GM21717 (cell line): Measurements from ENCODE around the gene RBBP4.
A peak's percentile ranks its signal among the peaks of the same experiment; 100 is the strongest.
"Not testable (repeated sequence)": the region's sequence is repeated elsewhere in the genome, so short reads cannot be mapped to it uniquely, and the experiment has no call there.

Source experiments
- ATAC-seq: cut with Tn5 transposase; IDR thresholded peaks from one replicate; pipeline ENCODE4 v1.9.1; 2021; ENCODE audit warnings: mild to moderate bottlenecking, moderate library complexity; ENCODE audit not compliant: unreplicated experiment

The RBBP4 gene

DNA sequence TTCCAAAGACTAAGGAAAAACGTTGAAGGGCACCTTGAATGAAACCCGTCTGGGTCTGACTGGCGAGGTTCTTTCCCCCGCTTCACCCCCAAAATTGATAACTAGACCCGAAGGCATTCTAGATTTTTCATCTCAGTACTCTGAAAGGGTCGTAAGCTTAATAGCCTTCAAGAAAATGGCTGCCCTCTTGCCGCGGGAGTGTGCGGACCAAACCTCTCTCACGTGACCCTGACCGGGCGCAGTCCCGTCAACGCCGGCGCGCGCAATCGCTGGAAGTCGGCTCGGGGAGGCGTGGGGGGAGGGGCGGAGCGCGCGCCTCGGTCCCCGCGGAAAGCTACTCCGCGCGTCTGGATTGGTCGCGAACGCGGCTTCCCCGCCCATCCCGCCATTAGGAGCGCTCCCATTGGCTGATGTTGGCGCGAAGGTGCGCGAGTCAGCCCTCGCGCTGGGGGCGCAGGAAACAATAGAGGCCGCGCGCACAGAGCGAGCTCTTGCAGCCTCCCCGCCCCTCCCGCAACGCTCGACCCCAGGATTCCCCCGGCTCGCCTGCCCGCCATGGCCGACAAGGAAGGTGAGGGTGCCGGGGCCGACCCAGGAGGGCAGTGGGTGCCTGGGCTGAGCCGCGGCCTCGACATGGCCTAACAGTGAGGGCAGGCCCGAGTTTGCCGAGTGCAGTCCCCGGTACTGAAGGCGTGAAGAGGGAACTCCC, at the start of gene RBBP4:
Gene RBBP4, plus strand, starts transcription at position 457 of the 709 bp plus-strand sequence. Its CDS starts 99 bp downstream, at position 556.
- ATAC-seq, result peak; percentile 75

DNA sequence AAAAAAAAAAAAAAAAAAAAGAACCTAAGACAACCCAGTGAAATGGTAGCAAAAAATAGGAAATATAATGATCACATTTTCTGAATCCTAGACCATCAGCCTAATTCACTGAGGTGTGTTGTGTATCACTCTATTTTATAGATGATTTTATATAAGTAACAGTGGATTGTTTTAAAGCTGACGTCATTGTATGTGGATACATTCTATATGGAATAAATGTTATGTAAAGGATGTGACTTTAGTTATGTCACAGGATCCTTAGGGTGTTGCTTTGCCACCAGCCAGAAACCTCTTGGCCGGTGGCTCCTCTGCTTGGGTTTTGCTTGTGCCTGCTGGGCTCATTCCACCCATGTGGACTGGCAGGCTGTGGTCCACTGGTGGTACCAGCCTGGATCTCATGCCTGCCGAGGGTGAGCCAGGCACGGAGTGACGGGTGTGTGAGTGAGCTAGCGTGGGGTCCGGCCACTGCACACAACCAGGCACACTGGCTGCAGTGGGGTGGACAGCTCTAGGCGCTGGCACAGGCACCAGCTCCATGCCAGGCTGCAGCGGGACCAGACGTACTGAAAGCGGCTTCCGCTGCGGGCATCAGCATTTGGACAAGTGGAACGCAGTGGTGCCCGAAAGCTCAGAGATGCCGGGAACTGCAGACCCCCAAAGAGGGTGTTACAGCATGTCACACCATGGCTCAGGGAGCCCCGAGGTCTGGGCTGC, 45.1 kb upstream of the RBBP4 start:
- ATAC-seq, result no peak

DNA sequence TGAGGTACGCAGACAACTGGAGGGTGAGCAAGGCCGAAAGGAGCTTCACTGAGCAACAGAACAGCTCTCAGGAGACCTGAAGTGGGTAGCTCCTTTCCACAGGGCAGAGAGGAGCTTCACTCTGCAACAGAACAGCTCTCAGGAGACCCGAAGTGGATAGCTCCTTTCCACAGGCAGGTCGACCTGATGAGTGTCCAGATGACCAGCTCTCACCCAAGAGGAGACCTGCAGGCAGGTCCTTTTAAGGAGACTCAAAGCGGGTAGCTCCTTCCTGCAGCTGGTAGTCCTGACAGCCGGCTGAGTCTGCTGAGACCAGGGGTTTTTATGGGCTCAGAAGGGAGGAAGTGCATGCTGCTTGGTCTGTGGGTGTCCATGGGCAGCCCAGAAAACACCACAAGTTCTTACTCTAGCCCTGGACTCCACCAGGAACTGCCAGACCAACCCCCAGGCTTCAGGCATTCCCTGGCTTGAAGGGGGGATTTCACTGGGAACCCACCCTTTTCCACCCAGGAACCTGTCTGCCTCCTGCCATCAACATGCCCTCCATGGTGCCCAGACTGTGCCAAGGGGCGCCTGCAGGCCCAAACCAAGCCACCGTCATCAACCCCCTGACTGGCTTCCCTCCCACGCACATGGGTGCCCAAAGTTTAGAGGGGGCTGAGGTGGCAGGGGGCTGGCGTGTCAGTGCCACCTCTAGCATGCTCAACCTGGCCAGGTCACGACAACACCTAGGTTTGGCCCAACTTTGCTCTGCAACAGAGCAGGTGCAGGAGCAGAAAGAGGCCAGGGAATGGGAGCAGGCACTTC, 44.2 kb upstream of the RBBP4 start:
- no peak for ATAC-seq

DNA sequence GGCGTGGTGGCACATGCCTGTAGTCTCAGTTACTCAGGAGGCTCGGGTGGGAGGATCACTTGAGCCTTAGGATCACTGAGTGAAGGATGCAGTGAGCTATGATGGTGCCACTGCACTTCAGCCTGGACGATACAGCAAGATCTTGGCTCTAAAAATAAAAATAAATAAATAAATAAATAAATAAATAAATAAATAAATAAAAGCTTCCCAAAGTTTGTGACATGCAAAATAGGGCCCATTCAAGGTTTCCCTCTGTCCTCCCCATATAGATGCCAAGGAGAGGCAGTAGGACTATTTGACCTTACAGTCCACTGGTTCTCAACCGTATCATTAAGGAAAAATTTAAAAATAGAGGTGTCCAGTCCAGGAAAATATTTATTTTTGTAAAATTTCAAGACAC, 41.8 kb upstream of the RBBP4 start:
- ATAC-seq, result no peak

DNA sequence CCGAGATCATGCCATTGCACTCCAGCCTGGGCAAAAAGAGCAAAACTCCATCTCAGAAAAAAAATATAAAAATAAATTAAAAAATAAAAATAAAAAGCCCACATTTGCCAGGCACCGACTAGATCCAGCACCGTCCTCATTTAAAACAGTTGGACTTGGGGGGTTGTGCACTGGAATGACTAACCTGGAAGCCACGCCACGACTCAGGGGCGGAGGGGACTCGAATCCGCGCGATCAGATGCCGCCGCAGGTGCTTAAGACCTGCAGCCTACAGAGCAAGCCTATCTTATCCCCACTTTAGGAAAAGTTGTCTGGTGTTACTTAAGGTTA, 39.2 kb upstream of the RBBP4 start:
- no peak for ATAC-seq

DNA sequence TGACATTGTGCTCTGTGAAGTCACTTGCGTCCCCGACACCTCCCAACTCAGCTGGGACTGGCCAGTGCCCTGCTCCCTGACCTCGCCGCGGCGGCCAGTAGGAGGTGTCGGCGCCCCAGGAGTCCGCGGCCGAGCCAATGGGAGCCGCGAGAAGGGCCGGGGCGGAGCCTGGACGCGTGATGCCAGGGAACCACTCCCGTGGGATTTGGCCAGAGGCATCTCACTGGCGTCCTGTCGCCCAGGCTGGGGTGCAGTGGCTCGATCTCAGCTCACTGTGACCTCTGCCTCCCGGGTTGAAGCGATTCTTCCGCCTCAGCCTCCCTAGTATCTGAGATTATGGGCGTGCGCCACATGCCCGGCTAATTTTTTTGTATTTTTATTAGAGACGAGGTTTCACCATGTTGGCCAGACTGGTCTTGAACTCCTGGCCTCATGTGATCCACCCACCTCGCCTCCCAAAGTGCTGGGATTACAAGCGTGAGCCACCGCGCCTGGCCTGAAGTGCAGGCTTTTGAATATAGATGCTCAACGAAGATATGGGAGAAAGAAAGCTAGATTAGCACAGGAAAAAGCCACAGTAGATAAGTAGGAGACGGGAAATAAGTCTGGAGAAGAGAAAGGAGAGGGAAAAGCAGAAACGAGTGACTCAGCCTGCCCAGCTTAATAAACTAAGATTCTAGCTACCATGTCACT, 38.7 kb upstream of the RBBP4 start:
- ATAC-seq, result no peak

DNA sequence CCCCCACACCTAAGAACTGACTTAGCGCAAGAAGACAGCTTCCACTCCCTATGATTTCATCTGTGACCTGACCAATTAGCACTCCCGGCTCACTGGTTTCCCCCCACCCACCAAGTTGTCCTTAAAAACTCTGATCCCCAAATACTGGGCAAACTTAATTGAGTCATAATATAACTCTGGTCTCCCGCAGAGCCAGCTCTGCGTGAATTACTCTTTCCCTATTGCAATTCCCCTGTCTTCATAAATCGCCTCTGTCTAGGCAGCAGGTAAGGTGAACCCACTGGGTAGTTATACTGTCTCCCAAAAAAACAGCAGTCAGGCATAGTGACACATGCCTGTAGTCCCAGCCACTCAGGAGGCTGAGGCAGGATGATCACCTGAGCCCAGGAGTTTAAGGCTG, 37.5 kb upstream of the RBBP4 start:
- ATAC-seq, result no peak

DNA sequence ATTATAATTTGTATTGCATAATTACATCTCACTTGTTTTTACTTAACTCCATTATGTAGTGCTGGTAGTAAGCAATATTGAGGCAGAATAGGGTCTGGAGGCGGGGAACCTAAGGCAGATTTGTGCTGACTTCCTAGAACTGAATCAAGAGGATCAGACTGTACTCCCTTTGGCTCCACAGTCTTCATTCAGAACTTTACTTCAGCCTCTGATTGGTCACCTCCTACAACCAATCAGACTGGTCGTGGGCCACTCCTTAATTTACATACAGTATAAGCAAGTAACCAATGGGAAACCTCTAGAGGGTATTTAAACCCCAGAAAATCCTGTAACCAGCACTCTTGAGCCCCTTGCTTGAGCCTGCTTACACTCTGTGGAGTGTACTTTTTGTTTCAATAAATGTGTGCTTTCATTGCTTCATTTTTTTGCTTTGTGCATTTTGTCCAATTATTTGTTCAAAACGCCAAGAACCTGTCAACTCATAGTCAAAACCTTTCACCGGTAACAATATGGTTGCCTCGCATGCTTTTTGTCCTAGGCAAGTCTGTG, 32.3 kb upstream of the RBBP4 start:
- ATAC-seq, result no peak

DNA sequence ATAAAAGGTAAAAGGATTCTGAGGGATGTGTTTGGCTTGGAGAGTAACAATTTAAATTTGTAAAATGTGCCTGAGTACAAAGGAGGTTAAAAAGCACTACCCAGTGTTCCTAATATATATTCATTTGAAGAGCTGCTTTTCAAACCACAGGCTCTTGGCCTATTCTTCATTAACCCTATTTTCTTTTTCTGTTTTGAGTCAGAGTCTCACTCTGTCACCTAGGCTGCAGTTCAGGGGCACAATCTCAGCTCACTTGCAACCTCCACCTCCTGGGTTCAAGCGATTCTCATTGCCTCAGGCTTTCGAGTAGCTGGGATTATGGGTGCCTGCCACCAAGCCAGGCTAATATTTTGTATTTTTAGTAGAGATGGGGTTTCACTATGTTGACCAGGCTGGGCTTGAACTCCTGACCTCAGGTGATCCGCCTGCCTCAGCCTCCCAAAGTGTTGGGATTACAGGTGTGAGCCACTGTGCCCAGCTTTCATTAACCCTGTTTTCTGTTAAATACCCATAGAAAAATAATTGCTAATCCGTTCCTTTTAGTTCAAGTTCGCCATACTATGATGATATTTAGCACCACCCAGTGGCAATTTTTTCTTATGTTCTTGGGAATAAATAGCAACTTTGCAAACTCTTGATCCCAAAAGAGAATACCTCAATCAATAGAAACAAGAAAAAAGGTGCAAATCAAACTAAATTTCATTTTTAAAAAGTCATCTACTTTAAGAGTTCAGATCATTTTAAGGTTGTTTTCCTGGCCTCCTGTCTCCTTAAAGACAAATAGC, 31.1 kb upstream of the RBBP4 start:
- ATAC-seq, result peak; percentile 73

DNA sequence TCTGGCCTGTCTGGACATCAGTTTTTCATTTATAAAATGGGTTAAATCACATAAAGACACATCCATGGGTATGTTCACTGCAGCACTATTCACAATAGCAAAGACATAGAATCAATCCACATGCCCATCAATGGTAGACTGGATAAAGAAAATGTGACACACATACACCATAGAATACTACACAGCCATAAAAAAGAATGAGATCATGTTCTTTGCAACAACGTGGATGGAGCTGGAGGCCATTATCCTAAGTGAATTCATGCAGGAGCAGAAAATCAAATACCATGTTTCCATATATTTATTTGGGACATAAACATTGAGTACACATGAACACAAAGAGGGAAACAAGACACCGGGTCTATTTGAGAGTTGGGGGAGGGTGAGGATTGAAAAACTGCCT, 28.8 kb upstream of the RBBP4 start:
- no peak for ATAC-seq

DNA sequence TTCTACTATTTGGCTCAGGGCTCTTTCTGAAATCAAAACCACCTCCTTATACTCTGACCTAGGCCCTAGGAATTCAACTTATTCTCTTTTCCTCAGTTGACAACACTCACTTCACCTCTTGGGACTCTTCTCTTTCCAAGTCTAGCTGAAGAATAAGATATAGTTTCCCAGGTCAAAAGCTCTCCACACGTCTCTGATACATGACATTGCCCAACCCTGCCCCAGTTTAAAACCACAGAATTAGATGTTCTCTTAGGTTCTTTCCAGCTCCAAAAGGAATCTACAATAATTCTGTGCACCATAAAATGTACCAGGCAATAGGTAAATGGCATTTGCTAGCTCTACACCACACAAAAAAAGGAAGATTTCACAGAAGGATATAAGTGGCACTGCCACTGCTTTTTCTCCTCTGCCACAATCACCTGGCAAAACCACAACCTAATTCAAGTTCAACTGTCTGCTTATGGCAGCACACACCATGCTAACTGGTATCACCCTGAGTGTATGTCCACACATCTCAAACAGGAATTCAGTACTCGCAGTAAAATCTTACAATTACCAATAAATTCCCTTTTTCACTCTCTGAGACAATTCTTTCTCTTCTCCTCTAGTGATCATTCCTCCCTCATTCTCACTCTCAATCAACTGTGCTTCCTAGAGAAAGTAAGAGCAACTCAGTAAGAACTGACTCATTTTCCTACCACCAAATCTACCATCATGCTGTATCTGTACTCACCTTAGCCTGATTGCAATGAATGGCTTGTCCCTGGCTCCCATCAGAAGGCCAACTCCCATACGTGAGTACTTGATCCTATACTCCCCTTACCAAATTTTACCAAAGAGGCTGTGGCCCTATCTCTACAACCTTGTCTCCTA, 28.0 kb upstream of the RBBP4 start:
- no peak for ATAC-seq

DNA sequence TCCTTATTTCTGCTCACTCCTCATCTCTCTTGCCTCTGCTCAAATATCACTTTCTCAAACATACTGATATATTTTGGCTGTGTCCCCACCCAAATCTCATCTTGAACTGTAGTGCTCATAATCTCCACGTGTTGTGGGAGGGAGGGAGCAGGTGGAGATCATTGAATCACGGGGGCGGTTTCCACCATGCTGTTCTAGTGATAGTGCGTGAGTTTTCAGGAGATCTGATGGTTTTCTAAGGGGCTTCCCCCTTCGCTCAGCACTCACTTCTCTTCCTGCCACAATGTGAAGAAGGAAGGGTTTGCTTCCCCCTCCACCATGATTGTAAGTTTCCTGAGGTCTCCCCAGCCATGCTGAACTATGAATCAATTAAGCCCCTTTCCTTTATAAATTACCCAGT, 27.2 kb upstream of the RBBP4 start:
- no peak for ATAC-seq

DNA sequence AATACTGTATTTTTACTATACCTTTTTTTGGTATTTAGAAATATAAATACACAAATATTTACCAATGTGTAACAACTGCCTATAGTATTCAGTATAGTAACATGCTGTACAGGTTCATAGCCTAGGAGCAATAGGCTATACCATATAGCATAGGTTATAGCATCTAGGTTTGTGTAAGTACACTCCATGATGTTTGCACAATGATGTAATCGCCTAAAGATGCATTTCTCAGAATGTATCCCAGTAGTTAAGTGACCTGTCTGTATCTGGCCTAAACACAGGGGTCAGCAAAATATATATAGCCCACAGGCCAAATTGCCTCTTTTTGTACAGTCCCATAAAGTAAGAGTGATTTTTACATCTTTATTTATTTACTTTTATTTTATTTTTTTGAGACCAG, 24.8 kb upstream of the RBBP4 start:
- no peak for ATAC-seq

DNA sequence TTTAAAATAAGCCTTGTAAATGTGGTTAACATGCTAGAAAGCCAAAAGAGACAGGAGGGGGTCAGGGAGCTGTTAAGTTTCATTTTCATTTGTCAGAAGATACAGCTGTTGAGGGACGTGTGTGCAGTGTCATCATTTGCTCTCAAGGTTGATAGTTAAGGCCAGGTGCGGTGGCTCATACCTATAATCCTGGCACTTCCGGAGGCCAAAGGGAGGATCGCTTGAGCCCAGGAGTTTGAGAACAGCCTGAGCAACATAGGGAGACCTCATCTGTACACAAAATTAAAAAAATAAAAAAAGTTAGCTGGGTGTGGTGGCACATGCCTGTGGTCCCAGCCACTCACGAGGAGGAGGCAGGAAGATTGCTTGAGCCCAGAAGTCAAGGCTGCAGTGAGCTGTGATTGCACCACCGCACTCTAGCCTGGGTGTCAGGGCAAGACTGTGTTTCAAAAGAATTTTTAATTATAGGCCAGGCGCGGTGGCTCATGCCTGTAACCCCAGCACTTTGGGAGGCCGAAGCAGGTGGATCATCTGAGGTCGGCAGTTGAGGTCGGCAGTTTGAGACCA, 23.3 kb upstream of the RBBP4 start:
- ATAC-seq, result no peak

DNA sequence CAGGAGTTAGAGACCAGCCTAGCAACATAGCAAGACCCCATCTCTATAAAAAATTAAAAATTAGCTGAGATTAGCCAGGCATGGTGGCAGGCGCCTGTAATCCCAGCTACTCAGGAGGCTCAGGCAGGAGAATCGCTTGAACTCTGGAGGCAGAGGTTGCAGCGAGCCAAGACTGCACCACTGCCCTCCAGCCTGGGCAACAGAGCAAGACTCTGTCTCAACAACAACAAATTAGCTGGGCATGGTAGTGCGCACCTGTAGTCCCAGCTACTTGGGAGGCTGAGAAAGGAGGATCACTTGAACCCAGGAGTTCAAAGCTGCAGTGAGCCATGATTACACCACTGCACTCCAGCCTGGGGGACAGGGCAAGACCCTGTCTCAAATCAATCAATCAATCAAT, 20.8 kb upstream of the RBBP4 start:
- ATAC-seq, result not testable (repeated sequence)

DNA sequence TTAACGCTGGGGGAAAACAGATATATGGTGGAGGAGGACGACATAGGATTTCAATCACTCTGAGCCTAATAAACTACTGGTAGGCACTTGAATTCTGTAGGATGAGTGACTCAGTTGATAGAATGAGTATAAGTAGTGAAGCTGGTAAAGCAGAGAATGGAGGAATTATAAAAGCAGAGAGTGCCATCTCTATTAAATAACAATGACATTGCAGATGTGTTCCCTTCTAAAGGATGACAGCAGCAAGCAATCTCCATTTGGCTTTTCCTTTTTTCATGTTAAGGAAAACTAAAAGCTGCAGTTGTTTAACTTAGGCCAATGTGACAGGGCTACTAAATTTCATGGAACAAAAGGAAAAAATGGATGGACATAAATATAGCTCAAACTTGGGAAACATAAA, 18.2 kb upstream of the RBBP4 start:
- no peak for ATAC-seq

DNA sequence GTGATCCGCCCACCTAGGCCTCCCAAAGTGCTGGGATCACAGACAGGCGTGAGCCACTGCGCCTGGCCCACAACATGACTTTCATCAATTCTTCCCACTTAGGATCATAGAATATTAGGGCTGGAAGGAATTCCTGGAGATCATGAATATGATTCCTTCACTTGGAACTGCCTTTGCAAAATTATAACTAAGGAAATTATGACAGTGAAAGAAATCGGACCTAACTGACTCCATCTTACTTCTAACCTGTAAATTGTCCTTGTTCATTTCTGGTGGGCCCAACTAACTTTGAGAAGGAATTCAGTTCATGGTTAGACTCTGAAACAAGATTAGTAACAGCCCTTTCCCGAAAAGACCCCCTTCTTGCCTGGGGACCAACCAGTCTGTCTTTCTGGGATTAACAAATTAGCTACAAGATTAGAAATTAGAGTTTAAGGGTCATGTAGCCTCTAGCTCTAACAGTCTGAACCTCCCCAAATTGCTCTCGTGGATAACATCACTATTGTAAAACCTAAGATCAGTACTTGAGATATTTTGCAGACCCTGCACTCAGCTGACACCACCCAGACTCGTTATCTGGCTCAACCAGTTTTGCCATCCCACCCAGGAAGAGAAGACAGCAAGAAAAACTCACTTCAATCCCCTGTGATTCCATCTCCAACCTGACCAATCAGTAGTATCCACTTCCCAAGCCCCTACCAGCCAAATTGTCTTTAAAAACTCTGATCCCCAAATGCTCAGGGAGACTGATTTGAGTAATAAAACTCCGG, 15.3 kb upstream of the RBBP4 start:
- ATAC-seq, result no peak

DNA sequence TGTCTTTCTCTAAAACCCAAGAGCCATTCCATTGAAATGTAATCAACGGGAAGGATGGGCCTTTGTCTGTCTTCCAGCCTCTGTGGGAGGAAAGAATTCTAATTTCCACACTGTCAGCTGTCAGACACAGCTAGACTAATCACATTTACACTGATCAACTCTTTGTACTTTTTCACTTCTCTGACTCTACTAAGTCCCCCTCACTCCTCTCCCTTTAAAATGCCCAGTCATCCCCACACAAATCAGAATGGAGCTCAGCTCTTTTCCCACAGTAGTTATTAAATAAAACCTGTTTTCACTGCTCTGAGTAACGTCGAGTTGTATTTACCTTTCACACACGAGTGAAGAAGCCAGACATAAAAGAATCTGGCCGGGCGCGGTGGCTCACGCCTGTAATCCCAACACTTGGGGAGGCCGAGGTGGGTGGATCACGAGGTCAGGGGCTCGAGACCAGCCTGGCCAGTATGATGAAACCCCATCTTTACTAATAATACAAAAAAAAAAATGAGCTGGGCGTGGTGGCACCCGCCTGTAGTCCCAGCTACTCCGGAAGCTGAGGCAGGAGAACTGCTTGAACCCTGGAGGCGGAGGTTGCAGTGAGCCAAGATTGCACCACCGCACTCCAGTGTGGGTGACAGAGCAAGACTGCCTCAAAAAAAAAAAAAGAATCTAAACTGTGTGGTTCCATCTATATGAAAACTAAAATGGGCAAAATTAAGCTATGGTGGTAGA, 13.9 kb upstream of the RBBP4 start:
- no peak for ATAC-seq
